GM18502 (cell line): ENCODE measurements around the gene PIERCE2.
"Not testable (repeated sequence)": the region's sequence is repeated elsewhere in the genome, so short reads cannot be mapped to it uniquely, and the experiment has no call there.

Experiments used
- ATAC-seq: cut with Tn5 transposase; IDR thresholded peaks from one replicate; pipeline ENCODE4 v1.9.1; 2021; ENCODE audit warnings: mild to moderate bottlenecking; ENCODE audit not compliant: unreplicated experiment, poor library complexity

The PIERCE2 gene, protein sequence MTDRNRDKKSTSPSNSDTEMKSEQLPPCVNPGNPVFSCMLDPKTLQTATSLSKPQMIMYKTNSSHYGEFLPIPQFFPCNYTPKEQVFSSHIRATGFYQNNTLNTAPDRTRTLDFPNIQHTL

DNA sequence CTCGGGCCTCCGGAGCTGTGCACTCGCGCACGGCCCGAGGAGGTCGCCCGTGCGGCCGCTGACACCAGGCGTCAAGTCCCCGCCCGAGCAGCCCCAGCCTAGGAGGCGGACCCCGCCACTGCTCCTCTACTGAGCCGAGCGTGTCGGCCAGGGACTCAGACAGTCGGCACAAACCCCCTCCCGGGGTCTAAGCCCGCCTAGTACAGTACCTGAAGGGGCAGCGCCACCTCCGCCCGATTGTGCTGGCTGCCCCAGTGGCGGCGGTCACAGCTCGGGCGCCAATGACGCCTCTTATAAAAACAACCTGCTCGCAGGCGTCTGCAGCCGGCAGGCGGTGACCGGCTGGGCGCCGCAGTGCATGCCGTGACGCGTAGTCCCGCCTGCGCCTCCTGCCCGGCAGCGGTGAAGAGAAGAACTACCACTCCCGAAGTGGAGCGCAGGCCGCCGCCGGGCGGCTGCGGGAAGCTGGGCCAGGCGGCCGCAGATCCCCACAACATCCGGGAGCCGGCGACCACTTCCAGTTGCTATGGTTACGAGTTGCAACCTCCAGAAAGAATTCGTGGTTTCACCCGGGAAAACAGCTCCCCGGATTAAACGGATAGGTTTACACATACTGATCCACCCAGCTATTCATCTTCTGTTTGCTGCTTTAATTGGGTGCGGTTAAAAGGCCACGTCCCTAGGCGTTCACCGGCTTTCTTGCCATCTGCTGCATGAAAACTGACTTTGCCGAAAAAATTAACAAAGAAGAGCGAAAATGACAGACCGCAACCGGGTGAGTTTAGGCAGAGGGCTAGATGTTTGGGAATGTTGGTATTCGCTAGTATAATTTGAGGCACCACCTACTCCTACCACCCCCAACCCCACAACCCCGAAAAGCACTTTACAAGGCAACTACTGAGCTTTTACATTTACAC is at the start of gene PIERCE2, which contains the start of gene CCPG1:
TSS of gene PIERCE2 (plus strand) at position 484 of the 917 bp plus-strand sequence. CDS start at position 758, 274 bp downstream.
TSS of gene CCPG1 (minus strand) at position 348 of the 917 bp plus-strand sequence. CDS start 18,935 bp downstream, outside the sequence.
- ATAC-seq, result peak; percentile 94

DNA sequence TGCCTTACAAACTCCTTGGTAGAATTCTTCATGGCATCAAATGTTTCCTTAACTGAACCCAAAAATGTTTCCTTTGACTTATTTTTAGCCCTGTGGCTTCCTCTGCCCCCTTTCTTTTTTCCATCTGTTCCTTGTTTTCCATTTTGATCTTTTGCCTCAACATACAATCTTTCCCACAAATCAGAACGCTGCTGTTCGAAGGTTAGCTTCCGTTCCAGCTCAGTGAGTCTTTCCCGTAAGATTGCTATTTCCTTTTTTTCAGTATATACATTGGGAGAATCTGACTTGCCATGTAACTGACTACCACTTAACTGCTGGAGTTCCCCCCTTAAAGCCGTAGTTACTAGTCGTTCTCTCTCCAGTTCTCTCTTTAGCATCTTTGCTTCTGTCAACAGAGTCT is 48.0 kb upstream of the PIERCE2 start:
- ATAC-seq, result no peak

DNA sequence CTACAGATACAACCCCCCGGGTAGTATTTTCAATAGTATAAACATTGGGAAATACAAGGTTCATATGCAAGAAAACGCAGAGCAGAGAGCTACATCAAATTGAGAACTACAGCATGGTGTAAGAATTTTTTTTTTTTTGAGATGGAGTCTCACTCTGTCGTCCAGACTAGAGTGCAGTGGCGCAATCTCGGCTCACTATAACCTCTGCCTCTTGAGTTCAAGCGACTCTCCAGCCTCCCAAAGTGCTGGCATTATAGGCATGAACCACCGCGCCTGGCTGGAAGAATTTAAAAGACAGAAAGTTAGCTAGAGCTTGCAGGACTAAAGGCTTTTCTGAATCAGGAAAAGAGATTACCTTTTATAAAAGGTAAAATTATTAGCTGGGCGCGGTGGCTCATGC is 47.2 kb upstream of the PIERCE2 start:
- ATAC-seq, result no peak

DNA sequence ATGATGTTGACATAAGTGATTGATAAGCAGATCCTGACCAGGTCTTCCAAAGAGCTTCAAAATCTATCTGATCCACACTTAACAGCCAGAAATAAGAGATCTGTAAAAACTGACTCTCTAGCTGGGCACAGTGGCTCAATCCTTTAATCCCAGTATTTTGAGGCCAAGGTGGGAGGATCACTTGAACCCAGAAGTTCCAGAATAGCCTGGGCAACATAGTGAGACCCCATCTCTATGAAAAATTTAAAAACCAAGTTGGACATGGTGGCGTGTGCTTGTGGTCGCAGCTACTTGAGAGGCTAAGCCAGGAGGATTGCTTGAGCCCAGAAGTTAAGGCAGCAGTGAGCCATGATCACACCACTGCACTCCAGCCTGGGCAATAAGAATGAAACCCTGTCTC is 45.7 kb upstream of the PIERCE2 start:
- ATAC-seq, result no peak

DNA sequence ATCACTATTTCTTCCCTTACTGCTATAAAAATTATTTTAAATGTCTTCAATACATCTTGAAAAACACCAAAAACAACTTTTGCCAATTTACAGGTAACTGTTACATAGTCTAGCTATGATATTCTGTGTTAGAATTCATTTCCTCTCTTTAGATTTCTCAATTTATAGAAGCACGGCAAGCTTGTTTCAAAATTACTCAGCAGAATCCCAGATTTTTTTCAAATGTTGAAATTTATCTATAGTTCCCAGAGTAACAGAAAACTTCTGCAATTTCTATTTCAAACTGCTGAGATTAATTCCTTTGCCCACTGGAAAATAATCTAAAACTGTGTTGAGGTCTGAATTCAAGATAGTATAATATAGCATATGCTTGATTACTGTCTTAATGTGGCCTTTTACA is 41.3 kb upstream of the PIERCE2 start:
- ATAC-seq, result no peak

DNA sequence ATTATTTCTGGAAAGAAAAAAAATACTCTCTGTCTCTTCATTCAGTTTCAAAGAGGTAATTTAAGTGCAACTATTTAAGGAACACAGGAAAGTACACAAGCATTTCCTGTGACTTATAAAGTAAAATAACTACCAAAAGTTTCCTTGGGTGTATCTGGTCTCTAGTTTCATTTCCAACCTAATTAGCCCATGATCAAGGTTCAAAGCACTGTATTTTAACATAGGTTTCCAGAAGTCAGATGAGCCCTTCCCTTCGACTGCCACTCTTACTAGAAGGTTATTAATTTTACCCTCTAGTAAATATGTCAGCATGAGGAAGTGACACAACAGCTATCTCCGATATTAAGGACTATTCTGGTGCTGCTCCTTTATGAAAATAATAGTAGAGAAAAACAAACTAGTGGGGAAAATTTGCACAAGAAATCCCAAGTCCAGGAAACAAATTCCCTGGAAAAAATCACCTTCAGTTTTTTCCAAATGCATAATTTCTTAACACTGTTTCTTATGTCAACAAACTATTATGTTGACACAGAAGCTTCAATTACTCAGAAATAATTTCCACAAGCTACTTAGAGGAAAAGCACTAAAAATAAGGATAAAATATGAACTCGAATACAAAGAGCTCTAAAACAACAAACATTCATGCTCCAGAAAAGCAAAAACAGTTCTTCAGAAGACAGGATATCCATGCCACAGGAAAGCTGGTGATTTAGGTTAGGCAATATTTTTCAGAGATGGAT is 35.4 kb upstream of the PIERCE2 start:
- ATAC-seq, result peak; percentile 49

DNA sequence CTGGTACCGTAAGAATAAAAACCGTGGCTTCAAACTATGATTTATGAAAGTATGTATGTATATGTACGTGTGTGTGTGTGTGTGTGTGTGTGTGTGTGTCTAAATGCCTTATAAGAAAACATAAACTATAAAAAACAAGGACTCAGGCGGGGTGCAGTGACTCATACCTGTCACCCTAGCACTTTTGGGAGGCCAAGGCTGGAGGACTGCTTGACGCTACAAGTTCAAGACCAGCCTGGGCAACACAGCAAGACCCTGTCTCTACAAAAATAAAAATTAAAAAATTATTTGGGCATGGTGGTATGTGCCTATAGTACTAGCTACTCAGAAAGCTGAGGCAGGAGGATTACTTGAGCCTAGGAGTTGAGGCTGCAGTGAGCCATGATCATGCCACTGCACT is 29.2 kb upstream of the PIERCE2 start:
- ATAC-seq, result no peak

DNA sequence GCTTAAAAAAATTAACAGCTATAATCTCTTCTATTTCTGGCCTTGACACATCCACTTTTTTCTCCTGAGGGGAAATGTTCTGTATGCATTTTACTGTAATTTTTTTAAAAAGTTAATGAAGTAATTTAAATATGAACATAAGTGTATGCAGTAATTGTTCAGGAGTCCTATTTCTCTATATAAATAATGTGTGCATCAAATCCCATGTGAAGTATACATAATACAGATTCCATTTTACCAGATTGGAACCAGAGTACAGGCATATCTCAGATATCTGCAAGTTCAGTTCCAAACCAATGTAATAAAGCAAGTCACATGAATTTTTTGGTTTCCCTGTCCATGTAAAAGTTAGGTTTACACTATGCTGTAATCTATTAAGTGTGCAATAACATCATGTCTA is 26.7 kb upstream of the PIERCE2 start:
- ATAC-seq, result no peak

DNA sequence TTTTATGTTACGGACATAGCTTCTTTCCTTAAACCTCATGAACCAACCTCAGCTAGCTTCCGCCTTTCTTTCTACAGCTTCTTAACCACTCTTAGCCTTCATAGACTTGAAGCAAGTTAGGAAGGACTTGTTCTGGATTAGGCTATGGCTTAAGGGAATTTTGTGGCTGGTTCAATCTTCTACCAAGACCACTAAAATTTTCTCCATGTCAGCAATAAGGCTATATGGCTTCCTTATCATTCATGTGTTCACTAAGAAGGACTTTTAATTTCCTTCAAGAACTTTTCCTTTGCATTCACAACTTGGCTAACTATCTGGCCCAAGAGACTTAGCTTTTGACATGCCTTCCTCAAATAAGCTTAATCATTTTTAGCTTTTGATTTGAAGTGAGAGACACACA is 24.6 kb upstream of the PIERCE2 start:
- no peak for ATAC-seq

DNA sequence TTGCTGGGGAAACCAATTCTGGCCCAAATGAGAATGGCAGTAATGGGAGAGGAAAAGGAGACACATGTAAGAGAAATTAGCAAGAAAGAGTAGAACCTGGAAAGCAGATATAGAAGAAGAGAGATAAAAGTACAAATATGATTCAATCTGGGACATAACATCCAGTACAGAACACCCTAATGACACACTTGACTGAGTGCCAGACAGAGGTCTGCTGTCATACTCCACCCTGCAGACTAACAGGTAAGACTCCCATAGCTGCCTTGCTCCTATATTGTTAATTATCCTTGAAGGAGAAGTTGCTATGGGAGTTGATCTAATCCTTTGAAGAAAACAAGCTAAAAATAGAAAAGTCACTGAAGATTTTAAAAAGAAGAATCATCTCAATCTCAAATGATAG is 21.3 kb upstream of the PIERCE2 start:
- no peak for ATAC-seq

DNA sequence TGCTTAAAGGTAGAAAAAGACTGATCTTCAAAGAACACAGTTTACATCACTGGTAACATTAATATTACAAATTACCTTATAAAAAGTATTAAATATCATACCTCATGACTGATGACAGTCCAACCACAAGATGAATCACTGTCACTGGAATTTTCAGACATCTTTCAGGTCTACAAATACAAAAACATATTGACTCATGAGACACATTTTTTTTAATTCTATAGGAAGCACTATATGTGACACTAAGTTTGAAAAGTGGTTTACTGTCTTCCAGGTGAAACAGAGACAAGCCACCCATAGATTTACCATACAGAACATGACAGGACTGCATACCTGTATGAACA is 19.1 kb upstream of the PIERCE2 start:
- no peak for ATAC-seq

DNA sequence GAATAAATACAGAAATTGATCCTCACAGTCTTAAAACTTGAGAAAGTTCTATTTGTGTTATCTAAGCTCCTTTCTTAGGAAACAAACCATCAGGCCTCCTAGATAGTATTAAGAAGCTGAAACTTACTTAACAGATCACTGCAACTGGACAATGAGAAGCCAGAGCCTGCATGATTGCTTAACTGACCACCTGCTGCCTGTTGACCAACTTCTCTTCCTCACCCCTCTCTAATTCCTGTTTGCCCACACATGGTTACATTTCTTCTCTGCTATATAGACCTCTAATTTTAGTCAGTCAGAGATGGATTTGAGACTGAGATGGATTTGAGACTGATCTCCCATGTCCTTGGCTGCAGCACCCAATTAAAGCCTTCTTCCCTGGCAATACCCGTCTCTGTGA is 13.6 kb upstream of the PIERCE2 start:
- no peak for ATAC-seq

DNA sequence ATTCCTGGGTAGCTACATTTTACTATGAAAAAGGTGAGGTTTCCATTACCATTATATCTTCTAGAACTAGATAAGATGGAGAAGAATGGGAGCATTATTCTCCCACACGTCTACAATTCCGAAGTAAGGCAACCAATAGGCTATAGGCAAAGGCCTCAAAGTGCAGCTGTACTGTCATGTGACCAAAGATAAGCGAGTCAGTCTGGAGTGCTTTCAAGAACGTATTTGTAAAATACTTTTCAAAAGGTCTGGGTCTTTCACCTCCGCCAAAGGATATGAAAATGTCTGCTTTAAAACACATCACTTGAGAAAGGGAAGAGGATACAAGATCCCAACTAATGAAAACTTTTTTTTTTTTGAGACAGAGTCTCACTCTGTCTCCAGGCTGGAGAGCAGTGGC is 10.1 kb upstream of the PIERCE2 start:
- no peak for ATAC-seq

DNA sequence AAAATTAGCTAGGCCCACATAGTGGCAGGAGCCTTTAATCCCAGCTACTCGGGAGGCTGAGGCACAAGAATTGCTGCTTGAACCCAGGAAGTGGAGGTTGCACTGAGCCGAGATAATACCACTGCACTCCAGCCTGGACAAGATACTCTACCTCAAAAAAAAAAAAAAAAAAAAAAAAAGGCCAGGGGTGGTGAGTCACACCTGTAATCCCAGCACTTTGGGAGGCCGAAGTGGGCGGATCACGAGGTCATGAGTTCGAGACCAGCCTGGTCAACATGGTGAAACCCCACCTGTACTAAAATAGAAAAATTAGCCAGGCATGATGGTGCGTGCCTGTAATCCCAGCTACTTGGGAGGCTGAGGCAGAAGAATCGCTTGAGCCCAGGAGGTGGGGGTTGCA is 8.2 kb upstream of the PIERCE2 start:
- ATAC-seq, result not testable (repeated sequence)

DNA sequence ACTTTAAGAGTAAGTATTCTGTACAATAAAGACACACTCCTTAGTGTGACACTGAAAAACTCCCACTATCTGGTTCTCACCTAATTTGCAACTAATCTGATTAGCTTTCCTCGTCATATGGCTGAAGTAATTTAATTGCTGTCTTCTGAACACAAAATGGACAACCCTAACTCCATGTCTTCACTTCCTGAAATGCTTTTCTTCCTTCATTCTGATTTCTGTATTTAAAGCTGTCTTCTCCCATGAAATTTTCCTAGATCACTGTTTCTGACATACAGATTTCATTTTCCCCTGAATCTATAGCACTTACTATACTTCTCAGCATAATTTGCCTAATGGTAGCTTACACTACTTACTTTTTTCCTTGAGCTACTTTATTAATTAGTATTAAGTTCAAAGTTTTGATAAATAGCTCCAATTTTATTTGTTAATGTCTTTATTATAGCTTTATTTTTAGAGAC is 6.5 kb upstream of the PIERCE2 start:
- ATAC-seq, result no peak

DNA sequence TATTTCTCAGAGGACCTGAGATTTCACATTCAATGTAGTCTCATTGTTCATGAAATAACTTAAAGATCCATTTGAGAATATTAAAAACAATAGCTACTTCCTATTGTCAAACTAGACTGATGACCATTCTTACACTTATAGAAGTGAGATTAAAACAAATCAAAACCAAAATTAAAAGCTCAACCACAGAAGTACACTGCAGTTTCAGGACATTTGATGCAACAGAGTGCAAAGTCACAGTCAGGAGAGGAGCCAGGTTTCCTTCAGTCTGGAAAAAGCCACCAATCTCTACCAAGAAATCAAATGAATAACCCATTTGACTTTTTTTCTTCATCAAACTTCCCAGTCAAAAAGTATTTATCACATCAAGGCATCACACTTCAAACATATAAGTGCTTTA is 5.6 kb upstream of the PIERCE2 start:
- peak; percentile 45 for ATAC-seq

DNA sequence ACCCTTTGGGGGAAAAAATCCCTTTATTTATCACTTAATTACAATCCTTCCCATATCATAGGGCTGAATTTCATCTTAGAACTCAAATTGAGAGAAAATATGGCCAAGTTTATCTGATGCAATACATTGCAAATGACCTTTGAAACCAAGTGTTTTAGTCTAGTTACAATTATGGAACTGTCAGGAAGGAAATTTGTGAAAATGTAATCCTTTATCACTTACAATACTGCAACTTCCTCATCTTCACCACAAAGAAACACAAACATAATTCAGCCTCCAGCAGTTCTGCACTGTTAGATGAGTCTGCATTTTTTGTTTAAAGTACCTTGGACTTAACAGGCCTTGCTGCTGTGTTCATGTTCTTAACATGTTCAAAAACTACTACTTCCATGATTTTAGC is 4.8 kb upstream of the PIERCE2 start:
- no peak for ATAC-seq

DNA sequence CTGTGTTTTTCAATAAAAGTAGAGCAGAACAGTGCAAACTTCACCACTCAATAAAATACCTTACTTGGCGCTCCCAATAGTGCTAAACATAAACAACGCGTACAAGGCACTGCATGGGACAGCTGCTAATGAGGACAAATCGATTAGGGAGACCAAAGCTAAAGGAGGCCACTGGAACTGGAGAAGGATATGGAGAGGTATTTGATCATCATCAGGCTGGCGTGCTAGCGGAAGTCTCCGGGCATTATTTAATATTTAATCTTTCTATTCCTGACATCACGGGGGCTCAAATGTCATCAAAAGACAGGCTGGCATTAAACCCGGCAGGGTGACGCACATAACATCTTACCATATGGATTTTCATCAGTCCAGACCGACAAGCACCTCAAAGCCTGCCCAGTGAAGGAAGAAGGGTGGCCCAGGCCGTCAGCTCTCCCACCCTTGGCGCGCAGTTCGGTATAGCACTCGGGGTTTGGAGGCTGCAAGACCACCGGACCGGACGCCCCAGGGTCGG is 740 bp upstream of the PIERCE2 start:
- peak; percentile 0 for ATAC-seq

DNA sequence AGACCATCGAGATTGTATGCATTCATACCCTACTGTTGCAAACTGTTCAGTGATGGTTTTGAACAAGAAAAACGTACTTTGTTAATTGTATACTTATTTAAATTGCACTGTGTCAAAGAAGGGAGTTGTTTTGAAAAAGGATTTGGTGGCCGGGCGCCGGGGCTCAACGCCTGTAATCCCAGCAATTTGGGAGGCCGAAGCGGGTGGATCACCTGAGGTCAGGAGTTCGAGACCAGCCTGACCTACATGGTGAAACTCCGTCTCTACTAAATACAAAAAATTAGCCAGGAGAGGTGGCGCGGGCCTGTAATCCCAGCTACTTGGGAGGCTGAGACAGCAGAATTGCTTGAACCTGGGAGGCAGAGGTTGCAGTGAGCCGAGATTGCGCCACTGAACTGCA is 681 bp downstream of the PIERCE2 start:
- not testable (repeated sequence) for ATAC-seq

DNA sequence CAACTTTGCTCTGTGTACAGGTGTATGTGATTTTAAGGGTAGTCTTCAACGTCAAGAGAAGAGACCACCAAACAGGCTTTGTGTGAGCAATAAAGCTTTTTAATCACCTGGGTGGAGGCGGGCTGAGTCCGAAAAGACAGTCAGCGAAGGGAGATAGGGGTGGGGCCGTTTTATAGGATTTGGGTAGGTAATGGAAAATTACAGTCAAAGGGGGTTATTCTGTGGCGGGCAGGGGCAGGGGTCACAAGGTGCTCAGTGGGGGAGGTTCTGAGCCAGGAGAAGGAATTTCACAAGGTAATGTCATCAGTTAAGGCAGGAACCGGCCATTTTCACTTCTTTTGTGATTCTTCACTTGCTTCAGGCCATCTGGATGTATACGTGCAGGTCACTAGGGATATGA is 9.4 kb downstream of the PIERCE2 start:
- not testable (repeated sequence) for ATAC-seq
